Choroid plexus epithelial cell (primary cell): ENCODE data around the gene TNFRSF21.

Experiments used
- DNase-seq: peaks from one replicate; pipeline ENCODE4 v3.0.0-alpha.2; 2010; ENCODE audit warnings: low read depth
- H3K4me3 ChIP-seq: 2 replicates; pipeline ENCODE4 v1.5.1; 2011; ENCODE audit warnings: low read depth, mild to moderate bottlenecking, control low read depth, low read length, moderate library complexity
- TF ChIP-seq, protein P1 (sequence below): conservative IDR thresholded peaks from 2 replicates; pipeline ENCODE4 v1.5.1; 2011; ENCODE audit warnings: low read depth, mild to moderate bottlenecking, control low read depth, inconsistent platforms, low read length, moderate library complexity

TNFRSF21 gene

DNA sequence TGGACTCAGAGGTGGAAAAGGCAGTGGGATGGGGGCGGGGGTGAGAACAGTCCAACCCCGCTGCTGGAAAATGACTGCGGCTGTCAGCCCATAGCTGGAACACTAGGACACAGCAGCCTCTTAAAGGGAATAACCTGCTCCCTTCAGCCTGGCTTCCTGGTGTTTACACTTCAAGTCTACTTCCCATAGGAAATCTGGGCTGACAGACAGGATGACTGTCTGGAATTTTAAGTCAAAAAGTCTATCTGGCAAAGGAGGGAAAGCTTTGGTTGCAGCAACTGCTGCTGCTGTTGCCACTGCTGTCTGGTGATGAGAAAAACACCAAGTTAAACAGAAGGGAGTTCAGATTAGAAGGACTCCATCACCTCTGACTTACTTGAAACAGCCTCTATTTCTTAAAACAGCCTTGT, 44.9 kb downstream of the TNFRSF21 start:
- TF ChIP-seq, protein P1, sequence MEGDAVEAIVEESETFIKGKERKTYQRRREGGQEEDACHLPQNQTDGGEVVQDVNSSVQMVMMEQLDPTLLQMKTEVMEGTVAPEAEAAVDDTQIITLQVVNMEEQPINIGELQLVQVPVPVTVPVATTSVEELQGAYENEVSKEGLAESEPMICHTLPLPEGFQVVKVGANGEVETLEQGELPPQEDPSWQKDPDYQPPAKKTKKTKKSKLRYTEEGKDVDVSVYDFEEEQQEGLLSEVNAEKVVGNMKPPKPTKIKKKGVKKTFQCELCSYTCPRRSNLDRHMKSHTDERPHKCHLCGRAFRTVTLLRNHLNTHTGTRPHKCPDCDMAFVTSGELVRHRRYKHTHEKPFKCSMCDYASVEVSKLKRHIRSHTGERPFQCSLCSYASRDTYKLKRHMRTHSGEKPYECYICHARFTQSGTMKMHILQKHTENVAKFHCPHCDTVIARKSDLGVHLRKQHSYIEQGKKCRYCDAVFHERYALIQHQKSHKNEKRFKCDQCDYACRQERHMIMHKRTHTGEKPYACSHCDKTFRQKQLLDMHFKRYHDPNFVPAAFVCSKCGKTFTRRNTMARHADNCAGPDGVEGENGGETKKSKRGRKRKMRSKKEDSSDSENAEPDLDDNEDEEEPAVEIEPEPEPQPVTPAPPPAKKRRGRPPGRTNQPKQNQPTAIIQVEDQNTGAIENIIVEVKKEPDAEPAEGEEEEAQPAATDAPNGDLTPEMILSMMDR = no peak
- DNase-seq = no peak
- H3K4me3 ChIP-seq = no peak overlapping the region

DNA sequence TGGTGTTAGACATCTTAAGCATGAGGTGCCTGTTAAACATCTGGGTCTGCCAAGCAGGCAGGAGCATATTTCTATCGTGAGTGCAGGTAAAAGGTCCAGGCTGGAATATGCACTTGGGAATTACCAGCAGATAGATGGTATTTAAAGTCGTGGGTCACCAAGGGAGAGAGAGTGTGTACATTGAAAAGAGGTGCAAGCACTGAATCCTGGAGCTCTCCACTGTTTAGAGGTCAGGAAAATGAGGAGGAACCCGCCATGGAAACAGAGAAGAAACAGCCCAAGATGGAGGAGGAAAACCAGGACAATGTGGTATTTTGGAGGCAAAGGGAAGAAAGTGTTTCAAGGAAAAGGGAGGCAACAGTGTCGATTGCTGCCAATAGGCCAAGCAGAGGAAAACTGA, 46.4 kb downstream of the TNFRSF21 start:
- TF ChIP-seq, protein P1 = no peak
- H3K4me3 ChIP-seq = no peak overlapping the region
- no peak for DNase-seq

DNA sequence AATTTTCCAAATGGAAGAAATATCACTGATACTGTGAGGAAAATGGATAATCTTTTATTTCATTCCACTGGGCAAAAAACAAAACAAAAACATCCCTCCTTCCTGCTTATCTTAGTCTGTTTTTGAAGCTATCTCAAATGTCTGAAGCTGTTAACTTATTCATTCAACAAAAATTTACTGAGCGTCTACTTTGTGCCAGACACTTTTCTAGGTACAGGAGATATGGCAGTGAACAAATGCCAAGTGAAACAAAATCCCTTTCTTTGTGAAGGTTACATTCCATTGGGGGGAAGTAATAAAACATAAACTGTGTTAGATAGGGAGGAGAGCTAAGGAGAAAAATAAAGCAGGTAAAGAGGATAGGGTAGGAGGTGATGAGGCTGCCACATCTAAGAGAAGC, 47.5 kb downstream of the TNFRSF21 start:
- H3K4me3 ChIP-seq = no peak overlapping the region
- TF ChIP-seq, protein P1 = no peak
- no peak for DNase-seq

DNA sequence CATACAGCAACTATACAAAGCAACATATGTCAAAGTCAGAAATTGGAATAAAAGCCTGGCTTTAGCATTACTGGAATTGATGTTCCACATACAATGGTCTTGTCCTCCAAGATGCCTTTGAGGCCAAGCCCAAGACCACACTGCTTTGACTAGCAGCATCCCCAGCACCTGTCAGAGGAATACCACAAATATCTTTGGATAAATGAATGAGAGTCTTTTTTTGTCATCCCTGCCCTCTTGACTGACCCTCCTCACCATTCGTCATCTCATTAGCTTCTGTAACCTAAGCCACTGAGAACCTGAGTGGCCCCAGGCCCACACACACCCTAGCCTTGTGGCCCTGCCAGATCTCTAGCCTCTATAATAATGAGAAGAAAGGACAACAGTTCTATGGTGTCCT, 48.5 kb downstream of the TNFRSF21 start:
- TF ChIP-seq, protein P1 = no peak
- no peak for DNase-seq
- no peak overlapping the region for H3K4me3 ChIP-seq

DNA sequence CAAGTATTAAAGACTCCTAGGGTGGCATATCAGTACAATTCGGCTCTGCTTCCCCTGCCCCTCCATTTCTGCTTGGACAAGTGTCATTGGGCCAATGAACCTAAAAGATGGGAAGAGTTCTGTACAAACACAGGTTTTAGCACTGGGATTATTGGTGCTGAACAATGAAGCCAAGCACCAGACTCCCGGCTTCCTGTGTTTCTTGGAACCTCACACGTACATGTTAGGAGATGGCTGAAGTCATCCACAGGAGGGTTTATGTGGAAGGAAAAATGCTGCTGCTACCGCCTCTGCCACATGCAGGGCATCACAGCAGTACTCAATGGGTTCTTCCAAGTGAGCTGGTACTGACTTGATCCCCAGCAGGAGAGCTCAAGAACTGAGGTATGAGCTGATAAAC, 49.7 kb downstream of the TNFRSF21 start:
- TF ChIP-seq, protein P1 = no peak
- H3K4me3 ChIP-seq = no peak overlapping the region
- DNase-seq = no peak

DNA sequence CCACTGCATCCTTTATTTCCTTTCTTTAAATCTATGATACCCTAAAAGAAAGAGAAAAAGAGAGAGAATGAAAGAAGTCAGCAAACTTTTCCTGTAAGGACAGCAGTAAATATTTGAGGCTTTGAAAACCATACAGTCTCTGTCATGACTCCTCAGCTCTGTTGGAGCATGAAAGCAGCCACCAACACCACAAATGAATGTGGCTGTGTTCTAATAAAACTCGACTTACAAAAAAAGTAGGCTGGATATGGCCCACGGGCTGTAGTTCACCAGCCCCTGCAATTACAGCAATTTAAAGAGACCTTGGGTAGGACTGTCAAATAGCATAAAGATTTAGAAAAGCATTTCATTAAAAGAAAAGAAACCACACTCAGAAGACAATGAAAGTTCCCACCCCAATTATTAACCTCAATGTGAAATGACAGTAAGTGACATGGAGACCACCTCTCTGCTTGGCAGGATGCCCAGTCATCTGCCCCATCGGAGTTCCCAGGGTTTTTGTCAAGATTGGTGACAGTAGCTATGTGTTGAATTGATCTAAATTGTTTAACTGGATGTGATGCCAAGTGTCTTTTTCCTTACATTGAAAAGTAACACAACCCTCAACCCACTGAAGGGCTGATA, 50.9 kb downstream of the TNFRSF21 start:
- DNase-seq = no peak
- TF ChIP-seq, protein P1 = no peak
- H3K4me3 ChIP-seq = no peak overlapping the region

DNA sequence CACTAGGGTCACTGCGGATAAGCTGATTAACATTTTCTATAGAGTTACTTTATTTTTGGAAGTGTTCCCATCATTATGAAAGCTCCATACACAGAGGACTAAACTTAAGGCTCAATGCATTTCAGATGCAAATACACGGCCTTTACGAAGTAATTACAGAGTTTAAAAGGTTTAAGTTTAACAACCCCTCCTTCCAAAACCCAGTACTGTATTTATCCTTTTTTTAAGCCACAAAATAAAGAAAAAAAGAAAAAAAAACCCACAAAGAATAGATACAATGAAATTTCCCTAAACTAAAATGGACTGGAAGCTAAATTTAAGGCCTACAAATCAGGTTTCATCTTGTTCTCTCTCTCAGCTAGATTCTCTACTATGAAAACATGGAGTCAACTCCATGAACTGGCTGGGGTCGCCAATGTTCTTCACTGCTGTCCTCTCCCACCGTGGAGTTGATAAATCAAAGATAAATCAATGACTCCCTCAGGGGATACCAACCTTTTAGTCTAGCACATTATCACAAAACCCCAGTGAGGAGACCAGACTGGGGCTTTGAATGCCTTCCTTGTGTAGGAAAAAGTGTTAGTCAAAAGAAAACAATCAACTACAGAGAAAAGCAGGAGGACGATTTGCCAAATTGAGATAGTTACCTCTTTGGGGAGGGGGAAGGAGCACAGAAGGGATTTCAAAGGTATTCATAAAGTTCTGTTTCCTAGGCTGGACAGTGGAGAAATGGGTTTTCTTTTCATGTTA, 52.5 kb downstream of the TNFRSF21 start:
- no peak for DNase-seq
- H3K4me3 ChIP-seq = no peak overlapping the region
- TF ChIP-seq, protein P1 = no peak
